ENCODE measurements around the gene NUP98. TPM values are rescaled to one million over a fixed set of nuclear protein-coding genes. Genes with fewer than 3 reads are reported as not detected.

The NUP98 gene
- polyA plus RNA-seq, 3 donors, result 19.6 to 76.2 (median 28.5) TPM

DNA sequence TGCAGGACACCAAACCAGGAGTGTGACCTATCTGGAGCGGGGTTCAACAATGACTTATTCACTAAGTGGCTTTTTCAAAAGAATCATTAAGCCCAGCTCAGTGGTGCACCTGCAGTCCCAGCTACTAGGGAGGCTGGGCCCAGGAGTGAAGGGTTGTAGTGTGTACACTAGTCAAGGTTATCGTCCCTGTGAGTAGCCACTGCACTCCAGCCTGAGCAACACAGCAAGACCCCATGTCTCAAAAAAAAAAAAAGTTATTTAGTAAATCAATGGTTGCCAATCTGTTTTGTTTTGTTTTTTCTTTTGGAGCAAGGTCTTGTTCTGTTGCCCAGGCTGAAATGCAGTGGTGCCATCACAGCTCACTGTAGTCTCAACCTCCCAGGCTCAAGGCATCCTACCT lies 35.5 kb upstream of the NUP98 start:
- peaks cover 100% of the 10 kb centered on the region for H3K79me2 ChIP-seq (ENCODE audit: insufficient read depth, low read length)
- intact Hi-C loops (cut with micrococcal nuclease), result no loop called here
- WGBS (ENCODE audit: insufficient coverage), result no CpG with 5 or more reads among the region's 2 CpGs

GRCh38 chr11:3831378-3832239 lies 34.3 kb upstream of the NUP98 start:
- H3K4me3 Mint-ChIP-seq, result peak overlapping the region; percentile 52 to 79
- Histone ChIP-seq H3K9ac (ENCODE audit: insufficient read depth, low read length, poor library complexity, severe bottlenecking) (peak overlapping the region; percentile 11), H3K27me3 (ENCODE audit: control insufficient read depth in 2 of 2, insufficient read depth in 2 of 2, low read length in 2 of 2) (no peaks in the 10 kb centered on the region), H3K79me2 (ENCODE audit: insufficient read depth, low read length) (peaks cover 100% of the 10 kb centered on the region), H3K4me1 (ENCODE audit: control insufficient read depth in 1 of 2, insufficient read depth in 2 of 2, low read length in 2 of 2) (peaks cover 81 to 92% of the 10 kb centered on the region in 2 donors), H4K20me1 (ENCODE audit: insufficient read depth, low read length) (peaks cover 100% of the 10 kb centered on the region), H2AFZ (ENCODE audit: insufficient read depth, low read depth, low read length, poor library complexity, severe bottlenecking) (no peak overlapping the region), H3K27ac (ENCODE audit: low read depth in 1 of 2, low read length in 2 of 2) (peak overlapping the region; percentile 72 to 97), H3K4me3 (replicated peaks in 1 of 3; ENCODE audit: low read depth in 2 of 3, low read length in 3 of 3) (peak overlapping the region in 1 of 3 experiments; percentile 100), H3K4me2 (replicated peaks; ENCODE audit: extremely low read depth, low read length, poor library complexity, severe bottlenecking) (peak overlapping the region; percentile 96), H3K36me3 (replicated peaks in 1 of 2; ENCODE audit: control insufficient read depth in 1 of 2, insufficient read depth in 2 of 2, low read length in 2 of 2) (peaks cover 37 to 55% of the 10 kb centered on the region in 2 donors), H3K9me3 (replicated peaks in 1 of 2; ENCODE audit: control insufficient read depth in 1 of 2, insufficient read depth in 1 of 2, low read length in 2 of 2) (no peaks in the 10 kb centered on the region)
- intact Hi-C loops (cut with micrococcal nuclease), result no loop called here
- H3K27me3 Mint-ChIP-seq (ENCODE audit: low read depth in 3 of 3), result no peaks in the 10 kb centered on the region
- H3K36me3 Mint-ChIP-seq, result peaks cover 67 to 84% of the 10 kb centered on the region in 2 donors
- H3K4me1 Mint-ChIP-seq, result peaks cover 85% of the 10 kb centered on the region
- peak; percentile 41 to 53 (median 43) for DNase-seq
- peak overlapping the region; percentile 92 to 99 (median 96) for H3K27ac Mint-ChIP-seq
- TF ChIP-seq, protein P1, sequence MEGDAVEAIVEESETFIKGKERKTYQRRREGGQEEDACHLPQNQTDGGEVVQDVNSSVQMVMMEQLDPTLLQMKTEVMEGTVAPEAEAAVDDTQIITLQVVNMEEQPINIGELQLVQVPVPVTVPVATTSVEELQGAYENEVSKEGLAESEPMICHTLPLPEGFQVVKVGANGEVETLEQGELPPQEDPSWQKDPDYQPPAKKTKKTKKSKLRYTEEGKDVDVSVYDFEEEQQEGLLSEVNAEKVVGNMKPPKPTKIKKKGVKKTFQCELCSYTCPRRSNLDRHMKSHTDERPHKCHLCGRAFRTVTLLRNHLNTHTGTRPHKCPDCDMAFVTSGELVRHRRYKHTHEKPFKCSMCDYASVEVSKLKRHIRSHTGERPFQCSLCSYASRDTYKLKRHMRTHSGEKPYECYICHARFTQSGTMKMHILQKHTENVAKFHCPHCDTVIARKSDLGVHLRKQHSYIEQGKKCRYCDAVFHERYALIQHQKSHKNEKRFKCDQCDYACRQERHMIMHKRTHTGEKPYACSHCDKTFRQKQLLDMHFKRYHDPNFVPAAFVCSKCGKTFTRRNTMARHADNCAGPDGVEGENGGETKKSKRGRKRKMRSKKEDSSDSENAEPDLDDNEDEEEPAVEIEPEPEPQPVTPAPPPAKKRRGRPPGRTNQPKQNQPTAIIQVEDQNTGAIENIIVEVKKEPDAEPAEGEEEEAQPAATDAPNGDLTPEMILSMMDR (IDR thresholded peaks at IDR 0.05), result no peak
- peaks cover 0 to 3% (median 0%) of the 10 kb centered on the region in 7 donors for H3K9me3 Mint-ChIP-seq
- WGBS (ENCODE audit: insufficient coverage), result 22% methylated on average over 8 of the region's 13 CpGs

More for the DNA sequence above, 35.5 kb upstream of the NUP98 start:
- Histone ChIP-seq H3K36me3 (replicated peaks in 1 of 2; ENCODE audit: control insufficient read depth in 1 of 2, insufficient read depth in 2 of 2, low read length in 2 of 2) (peaks cover 25 to 42% of the 10 kb centered on the region in 2 donors), H2AFZ (ENCODE audit: insufficient read depth, low read depth, low read length, poor library complexity, severe bottlenecking) (no peak overlapping the region), H3K4me2 (replicated peaks; ENCODE audit: extremely low read depth, low read length, poor library complexity, severe bottlenecking) (peak overlapping the region; percentile 96), H4K20me1 (ENCODE audit: insufficient read depth, low read length) (peaks cover 100% of the 10 kb centered on the region), H3K4me1 (ENCODE audit: control insufficient read depth in 1 of 2, insufficient read depth in 2 of 2, low read length in 2 of 2) (peaks cover 88 to 92% of the 10 kb centered on the region in 2 donors), H3K4me3 (replicated peaks in 1 of 3; ENCODE audit: low read depth in 2 of 3, low read length in 3 of 3) (peak overlapping the region in 1 of 3 experiments; percentile 100), H3K27ac (ENCODE audit: low read depth in 1 of 2, low read length in 2 of 2) (peak overlapping the region; percentile 45 to 97), H3K9ac (ENCODE audit: insufficient read depth, low read length, poor library complexity, severe bottlenecking) (peak overlapping the region; percentile 11), H3K27me3 (ENCODE audit: control insufficient read depth in 2 of 2, insufficient read depth in 2 of 2, low read length in 2 of 2) (no peaks in the 10 kb centered on the region), H3K9me3 (replicated peaks in 1 of 2; ENCODE audit: control insufficient read depth in 1 of 2, insufficient read depth in 1 of 2, low read length in 2 of 2) (no peaks in the 10 kb centered on the region)
- Mint-ChIP-seq H3K27me3 (ENCODE audit: low read depth in 3 of 3) (no peaks in the 10 kb centered on the region), H3K27ac (peak overlapping the region; percentile 92 to 99 (median 96)), H3K4me3 (peak overlapping the region in 1 of 2 donors; percentile 51), H3K9me3 (peaks cover 0 to 3% (median 0%) of the 10 kb centered on the region in 7 donors), H3K36me3 (peaks cover 57 to 73% of the 10 kb centered on the region in 2 donors), H3K4me1 (peaks cover 85% of the 10 kb centered on the region)
- DNase-seq, result no peak
- TF ChIP-seq, protein P1 (IDR thresholded peaks at IDR 0.05), result no peak

Data from CD14-positive monocyte (primary cell).